Thyroid gland (tissue), 4 donors: ENCODE data around the gene ZBTB7A.

ENCODE experiments used
- CTCF ChIP-seq, 6 experiments: fragments of 200-600 bp in 3 of 6; fragments of 450-650 bp in 3 of 6; sonication (generic) in 3 of 6; IDR thresholded peaks; one replicate each; pipeline ENCODE4 v1.5.1; 2016 to 2019; ENCODE audit warnings: antibody characterized with exemption in 6 of 6, mild to moderate bottlenecking in 2 of 6, inconsistent platforms in 1 of 6, moderate library complexity in 1 of 6
- POLR2A ChIP-seq, 2 donors: fragments of 450-650 bp; IDR thresholded peaks; one replicate each; pipeline ENCODE4 v1.6.1; 2017; ENCODE audit warnings: antibody characterized with exemption in 2 of 2, mild to moderate bottlenecking in 2 of 2, moderate library complexity in 1 of 2

GRCh38 chr19:4032436-4032835 is 34.3 kb downstream of the ZBTB7A start:
- no peak for TF ChIP-seq CTCF (IDR thresholded peaks at IDR 0.05)
- TF ChIP-seq POLR2A (IDR thresholded peaks at IDR 0.05): no peak
